ENCODE data around the gene FYCO1. TPM values are rescaled to one million over a fixed set of nuclear protein-coding genes. Genes with fewer than 3 reads are reported as not detected.

The FYCO1 gene
- total RNA-seq, 1 experiment from 2014 or later = 15.4 TPM

DNA sequence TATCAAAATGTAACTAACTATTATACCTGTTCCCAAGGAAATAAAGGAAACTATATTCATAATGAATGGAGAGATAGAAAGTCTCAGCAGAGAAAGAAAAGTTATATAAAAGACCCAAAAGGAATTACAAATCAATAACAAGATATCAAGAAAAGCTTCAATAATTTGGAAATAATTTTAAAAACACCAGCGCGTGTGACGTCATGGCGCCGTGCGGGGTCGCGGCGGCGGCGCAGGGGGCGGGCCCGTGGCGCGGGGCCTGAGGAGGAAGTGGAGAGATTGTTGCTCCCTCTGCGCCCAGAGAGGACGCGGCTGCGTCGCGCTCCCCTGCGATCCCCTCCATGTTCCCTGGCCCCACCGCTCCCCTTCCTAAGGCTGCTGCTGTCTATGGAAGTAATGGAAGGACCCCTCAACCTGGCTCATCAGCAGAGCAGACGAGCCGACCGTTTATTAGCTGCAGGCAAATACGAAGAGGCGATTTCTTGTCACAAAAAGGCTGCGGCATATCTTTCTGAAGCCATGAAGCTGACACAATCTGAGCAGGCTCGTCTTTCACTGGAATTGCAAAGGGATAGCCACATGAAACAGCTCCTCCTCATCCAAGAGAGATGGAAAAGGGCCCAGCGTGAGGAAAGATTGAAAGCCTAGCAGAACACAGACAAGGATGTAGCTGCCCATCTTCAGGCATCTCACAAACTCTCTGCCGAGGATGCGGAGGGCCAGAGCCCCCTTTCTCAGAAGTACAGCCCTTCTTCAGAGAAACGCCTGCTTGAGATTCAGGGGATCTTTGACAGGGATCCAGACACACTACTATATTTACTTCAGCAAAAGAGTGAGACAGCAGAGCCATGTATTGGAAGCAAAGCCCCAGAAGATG, 27.5 kb upstream of the FYCO1 start:
- no peaks in the 10 kb centered on the region for H3K27me3 ChIP-seq (ENCODE audit: low read length)
- no peak overlapping the region for H3K9ac ChIP-seq (ENCODE audit: low read length)
- no peak overlapping the region for H3K4me2 ChIP-seq (ENCODE audit: low read length)
- H3K79me2 ChIP-seq (ENCODE audit: low read length) = no peaks in the 10 kb centered on the region
- no peak overlapping the region for H3K27ac ChIP-seq (ENCODE audit: low read length)
- peaks cover 2% of the 10 kb centered on the region; the same call in 1 of the 2 replicates for H3K36me3 ChIP-seq (ENCODE audit: low read depth, low read length)
- DNase-seq (no peak), ATAC-seq (no peak)
- H3K4me1 ChIP-seq (ENCODE audit: insufficient read depth, low read length) = no peaks in the 10 kb centered on the region
- H2AFZ ChIP-seq (ENCODE audit: low read length) = no peak overlapping the region
- TF ChIP-seq CTCF (conservative IDR thresholded peaks at IDR 0.05; ENCODE audit: low read depth, low read length) (no peak), EZH2phosphoT487 (IDR thresholded peaks at IDR 0.05; ENCODE audit: borderline replicate concordance, low read length) (no peak), EZH2 (IDR thresholded peaks at IDR 0.05; ENCODE audit: low read length, unreplicated experiment) (no peak)
- ChIA-PET POLR2A (ENCODE audit: unreplicated experiment) (no interaction called here), CTCF (interaction anchor here (0.6 kb wide), 2 partner anchors 53 to 89 kb away, joined by 4 to 5 read pairs; no protein-coding TSS in a partner anchor)
- no peak overlapping the region for H3K4me3 ChIP-seq (ENCODE audit: low read length)
- H3F3A ChIP-seq (ENCODE audit: low read length, unreplicated experiment) = no peaks in the 10 kb centered on the region
- H4K20me1 ChIP-seq (ENCODE audit: low read length) = no peaks in the 10 kb centered on the region
- BruUV-seq (replicated peaks) = no TSS peak
- peaks cover 7% of the 10 kb centered on the region for H3K9me3 ChIP-seq (ENCODE audit: low read length)
- H3K9me2 ChIP-seq (replicated peaks; ENCODE audit: low read length) = no peaks in the 10 kb centered on the region
- intact Hi-C loops (cut with micrococcal nuclease) = no loop called here

- BruUV-seq (replicated peaks) = no TSS peak
- Histone ChIP-seq H3F3A (ENCODE audit: low read length, unreplicated experiment) (no peaks in the 10 kb centered on the region), H3K4me2 (ENCODE audit: low read length) (no peak overlapping the region), H2AFZ (ENCODE audit: low read length) (no peak overlapping the region), H3K27ac (ENCODE audit: low read length) (no peak overlapping the region), H3K4me1 (ENCODE audit: insufficient read depth, low read length) (no peaks in the 10 kb centered on the region), H3K9me2 (replicated peaks; ENCODE audit: low read length) (no peaks in the 10 kb centered on the region), H3K9me3 (ENCODE audit: low read length) (no peaks in the 10 kb centered on the region), H3K9ac (ENCODE audit: low read length) (no peak overlapping the region), H3K4me3 (ENCODE audit: low read length) (no peak overlapping the region), H3K27me3 (ENCODE audit: low read length) (no peaks in the 10 kb centered on the region), H4K20me1 (ENCODE audit: low read length) (no peaks in the 10 kb centered on the region), H3K36me3 (ENCODE audit: low read depth, low read length) (no peaks in the 10 kb centered on the region), H3K79me2 (ENCODE audit: low read length) (no peaks in the 10 kb centered on the region)
- DNase-seq (no peak), ATAC-seq (no peak)
- intact Hi-C loops (cut with micrococcal nuclease) = no loop called here
- TF ChIP-seq EZH2 (IDR thresholded peaks at IDR 0.05; ENCODE audit: low read length, unreplicated experiment) (no peak), CTCF (conservative IDR thresholded peaks at IDR 0.05; ENCODE audit: low read depth, low read length) (no peak), EZH2phosphoT487 (IDR thresholded peaks at IDR 0.05; ENCODE audit: borderline replicate concordance, low read length) (no peak)
- CTCF ChIA-PET = no interaction called here
- POLR2A ChIA-PET (ENCODE audit: unreplicated experiment) = no interaction called here
Measured at GRCh38 chr3:46021516-46021915, 25.9 kb upstream of the FYCO1 start.

Measured in PC-3 (cell line).